ENCODE results near the gene ZNF3. TPM values are rescaled to one million over a fixed set of nuclear protein-coding genes. Genes with fewer than 3 reads are reported as not detected.

Gene ZNF3
- total and polyA plus RNA-seq, 9 of the 15 experiments (the other 6 are each of a cell fraction or from before 2014, with no cell fraction given), result 30.0 to 64.9 (median 51.5) TPM

GRCh38 chr7:100100420-100101015, 19.0 kb upstream of the ZNF3 start (continued):
- no peak for TF ChIP-seq CHD7 (IDR thresholded peaks at IDR 0.05; ENCODE audit: low read depth, low read length)
- TF ChIP-seq POLR3A (IDR thresholded peaks at IDR 0.05; ENCODE audit: borderline replicate concordance, extremely low read depth, insufficient read depth, insufficient read length), result no peak
- peak; percentile 68; the same call in 1 of the 2 replicates for TF ChIP-seq ZC3H11A (IDR thresholded peaks at IDR 0.05; ENCODE audit: low read depth, low read length)
- 0 out of 2 replicates have a peak, but pooled peaks have one; percentile 51 for TF ChIP-seq MITF (IDR thresholded peaks at IDR 0.05)
- no peak for TF ChIP-seq NFATC3 (IDR thresholded peaks at IDR 0.05)
- peak; percentile 30; the same call in 1 of the 2 replicates for TF ChIP-seq ZNF384 (IDR thresholded peaks at IDR 0.05; ENCODE audit: low read depth, low read length)
- no peak for TF ChIP-seq ZNF212 (CRISPR knock-in tag; IDR thresholded peaks at IDR 0.05)
- TF ChIP-seq ZFX (CRISPR knock-in tag; IDR thresholded peaks at IDR 0.05), result no peak; the same call in none of the 2 replicates
- no peak for TF ChIP-seq FOSL1 (tag; conservative IDR thresholded peaks at IDR 0.05)
- peak; percentile 84 for TF ChIP-seq ZZZ3 (IDR thresholded peaks at IDR 0.05)
- peak; percentile 26 for TF ChIP-seq U2AF1 (optimal IDR thresholded peaks at IDR 0.05; ENCODE audit: low read depth, low read length)
- TF ChIP-seq MTA2 (IDR thresholded peaks at IDR 0.05; ENCODE audit: low read depth), result no peak
- TF ChIP-seq ZBTB43 (CRISPR knock-in tag; IDR thresholded peaks at IDR 0.05), result no peak
- peak; percentile 41; the same call in 1 of the 2 replicates for TF ChIP-seq TEAD2 (tag; IDR thresholded peaks at IDR 0.05)
